Fibroblast of the aortic adventitia (primary cell): ENCODE measurements around the gene PRKG1. TPM values are rescaled to one million over a fixed set of nuclear protein-coding genes. Genes with fewer than 3 reads are reported as not detected.
"Not testable (repeated sequence)": the region's sequence is repeated elsewhere in the genome, so short reads cannot be mapped to it uniquely, and the experiment has no call there.

Experiments used
- DNase-seq: peaks from one replicate; pipeline ENCODE4 v3.0.0-alpha.2; 2010; ENCODE audit warnings: low read depth
- H3K4me3 ChIP-seq: 2 replicates; pipeline ENCODE4 v1.5.1; 2011; ENCODE audit warnings: low read depth, mild to moderate bottlenecking, control low read depth, low read length, moderate library complexity
- CTCF ChIP-seq: IDR thresholded peaks from 2 replicates; pipeline ENCODE4 v1.5.1; 2011; ENCODE audit warnings: mild to moderate bottlenecking, low read length, control low read depth, inconsistent platforms; ENCODE audit not compliant: insufficient read depth
- total RNA-seq: library from RNA; depleted of rRNA; stranded (reverse); fragments of >200 nt; gene quantifications from 2 replicates; pipeline ENCODE4 v1.2.3, GENCODE V29; 2012; ENCODE audit warnings: low replicate concordance

The PRKG1 gene
- total RNA-seq, 1 donor, result 45.6 TPM

DNA sequence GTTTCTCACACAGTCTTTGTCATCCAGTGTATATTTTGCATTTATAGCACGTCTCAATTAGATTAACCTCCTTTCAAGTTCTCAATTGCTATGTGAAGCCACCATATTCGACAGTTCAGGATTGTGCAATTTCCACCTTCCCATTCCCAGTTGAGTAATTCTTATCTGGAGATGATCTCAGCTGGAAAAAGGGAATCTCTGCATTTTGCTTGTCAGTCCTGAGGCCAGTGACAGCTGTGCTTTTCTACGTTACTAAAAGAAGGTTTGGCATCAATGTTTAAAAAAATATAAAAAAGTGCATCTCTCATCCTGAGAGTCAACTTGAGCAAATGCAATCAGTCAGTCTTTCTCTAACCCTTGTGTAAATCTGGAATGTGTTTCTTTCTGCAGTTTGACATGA lies 247.7 kb downstream of the PRKG1 start:
- TF ChIP-seq CTCF, result no peak
- H3K4me3 ChIP-seq, result no peak overlapping the region
- peak; percentile 80 for DNase-seq

DNA sequence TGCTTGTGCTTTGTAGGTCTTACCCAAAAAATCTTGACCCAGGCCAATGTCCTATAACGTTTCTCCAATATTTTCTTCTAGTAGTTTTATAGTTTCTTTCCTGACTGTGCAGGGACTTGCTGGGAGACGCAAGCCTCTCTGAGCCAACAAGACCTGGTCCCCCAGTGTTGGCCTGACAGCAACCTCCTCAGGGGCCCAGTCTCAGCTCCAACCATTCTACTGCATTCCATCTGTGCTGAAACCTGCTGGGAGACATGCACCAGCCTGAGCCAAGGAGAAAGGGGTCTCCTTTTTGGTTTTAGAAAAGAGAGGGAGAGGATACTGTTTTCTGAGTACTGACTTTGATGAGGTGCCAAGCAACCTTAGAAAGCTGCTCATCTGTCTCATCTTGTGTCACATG lies 251.4 kb downstream of the PRKG1 start:
- no peak for DNase-seq
- no peak overlapping the region for H3K4me3 ChIP-seq
- TF ChIP-seq CTCF, result no peak

DNA sequence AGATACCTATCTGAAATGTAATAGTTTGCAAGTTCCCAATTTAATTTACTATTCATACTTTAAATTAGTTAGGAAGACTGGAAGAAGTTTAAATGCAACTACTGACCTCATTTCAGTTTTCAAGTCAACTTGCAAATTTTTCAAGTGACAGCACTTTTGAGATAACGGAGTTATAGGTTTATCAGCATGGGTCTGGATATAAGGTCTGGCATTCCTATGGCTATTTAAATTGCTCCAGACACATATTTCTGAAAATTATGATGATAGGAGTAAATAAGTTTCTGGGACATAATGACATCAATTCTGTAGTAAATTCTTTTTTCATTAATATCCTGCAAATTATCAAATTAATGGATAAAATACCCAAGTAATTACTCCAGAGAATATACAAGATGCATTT lies 251.9 kb downstream of the PRKG1 start:
- no peak for DNase-seq
- no peak overlapping the region for H3K4me3 ChIP-seq
- no peak for TF ChIP-seq CTCF

DNA sequence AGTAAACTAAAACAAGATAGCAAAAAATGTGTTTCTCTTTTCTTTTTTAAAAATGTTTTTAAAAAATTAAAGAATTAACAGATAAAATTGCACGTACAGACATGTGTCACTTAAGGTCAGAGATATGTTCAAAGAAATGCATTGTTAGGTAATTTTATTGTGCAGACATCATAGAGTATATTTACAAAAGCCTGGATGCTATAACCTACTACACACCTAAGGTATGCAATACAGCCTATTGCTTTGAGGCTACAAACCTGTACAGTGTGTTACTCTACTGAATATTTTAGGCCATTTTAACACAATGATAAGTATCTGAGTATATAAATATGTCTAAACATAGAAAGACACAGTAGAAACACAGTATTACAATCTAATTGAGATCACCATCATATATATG lies 253.1 kb downstream of the PRKG1 start:
- no peak overlapping the region for H3K4me3 ChIP-seq
- DNase-seq, result no peak
- no peak for TF ChIP-seq CTCF

DNA sequence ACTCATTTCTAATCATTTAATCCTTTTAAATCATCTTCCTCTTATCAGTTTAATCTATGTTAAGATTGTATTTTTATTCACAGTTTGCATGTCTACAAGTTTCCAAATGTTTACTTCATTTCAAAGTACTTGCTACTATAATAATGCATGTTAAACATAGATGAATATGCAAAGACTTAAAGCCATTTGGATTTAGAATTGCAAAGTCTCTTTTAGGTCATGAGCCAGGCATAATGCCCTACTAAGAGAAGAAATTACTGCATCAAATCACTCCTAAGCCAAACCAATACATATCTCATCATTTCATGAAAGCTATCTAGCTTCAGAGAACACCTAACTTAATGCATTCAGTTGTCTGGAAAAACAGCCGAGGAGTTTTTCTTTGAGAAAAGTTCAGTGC lies 266.1 kb downstream of the PRKG1 start:
- TF ChIP-seq CTCF, result no peak
- DNase-seq, result no peak
- no peak overlapping the region for H3K4me3 ChIP-seq

DNA sequence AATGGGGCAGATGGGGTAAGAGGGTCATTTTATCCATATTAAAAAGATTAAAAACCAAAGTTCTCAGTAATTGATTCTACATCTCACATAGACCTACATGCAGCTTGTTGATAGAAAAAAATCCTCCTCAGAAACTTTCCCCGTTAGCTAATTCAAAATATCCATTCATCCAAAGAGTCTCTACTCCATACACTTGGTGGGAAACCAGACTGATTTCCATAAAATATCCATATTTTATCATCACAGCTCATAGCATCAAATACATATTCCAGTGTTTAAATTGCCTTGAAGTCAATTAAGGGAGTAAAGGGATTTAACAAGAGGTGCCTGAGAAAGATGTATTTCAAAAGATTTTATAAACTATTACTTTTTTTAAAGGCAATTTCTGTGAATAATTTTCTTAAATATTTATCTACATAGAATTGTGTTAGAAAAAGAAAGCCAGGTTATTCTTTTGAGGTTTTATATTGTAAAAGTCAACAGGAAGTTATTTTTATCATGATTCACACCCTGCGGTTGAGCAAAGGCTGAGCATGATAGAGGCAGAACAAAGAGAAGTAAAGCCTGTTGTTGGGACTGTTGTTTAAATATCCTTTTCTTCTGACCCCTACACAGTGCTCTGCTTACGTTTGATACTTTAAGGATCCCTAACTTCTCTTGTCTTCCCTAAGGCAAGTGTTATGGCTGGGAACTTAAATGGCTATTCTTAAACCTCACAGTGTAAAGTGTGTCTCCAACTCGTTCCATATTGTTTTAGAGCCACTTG lies 266.7 kb downstream of the PRKG1 start:
- DNase-seq, result peak; percentile 18
- no peak for TF ChIP-seq CTCF
- H3K4me3 ChIP-seq, result no peak overlapping the region

- DNase-seq, H3K4me3 ChIP-seq: not testable (repeated sequence)
Measured at GRCh38 chr10:51341745-51342144, 267.5 kb downstream of the PRKG1 start.
